Measurements from ENCODE around the gene SLCO2B1. TPM values are rescaled to one million over a fixed set of nuclear protein-coding genes. Genes with fewer than 3 reads are reported as not detected.

Gene SLCO2B1
- total RNA-seq, 6 donors from 2014 or later, result 86.2 to 366 (median 193) TPM

DNA sequence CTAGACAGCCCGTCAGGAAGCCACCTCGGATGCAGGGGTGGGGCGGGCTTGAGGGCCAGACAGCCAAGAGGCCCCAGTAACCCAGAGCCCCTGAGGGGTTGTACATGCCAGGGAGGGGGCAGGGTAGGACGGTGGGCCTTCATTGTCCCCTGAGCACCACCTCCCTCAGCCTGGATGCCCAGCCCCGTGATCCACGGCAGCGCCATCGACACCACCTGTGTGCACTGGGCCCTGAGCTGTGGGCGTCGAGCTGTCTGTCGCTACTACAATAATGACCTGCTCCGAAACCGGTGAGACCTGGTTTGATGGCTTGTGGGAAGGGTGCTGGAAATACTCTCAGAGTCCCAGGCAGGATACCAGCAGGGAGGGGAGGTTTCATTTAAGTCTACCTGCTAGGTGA lies 52.2 kb downstream of the SLCO2B1 start:
- Histone ChIP-seq H3K9me3 (no peaks in the 10 kb centered on the region), H3K27ac (peak overlapping the region in 1 of 4 donors; percentile 30), H3K4me1 (peaks cover 0 to 11% (median 3%) of the 10 kb centered on the region in 4 donors), H3K27me3 (no peaks in the 10 kb centered on the region), H3K4me3 (no peak overlapping the region), H3K36me3 (peaks cover 0 to 11% (median 2%) of the 10 kb centered on the region in 4 donors)
- DNase-seq, result no peak
- WGBS, 2 donors, result 82% methylated on average over 13 of the region's 13 CpGs; no CpG with 5 or more reads in 1 of the 2 donors
- TF ChIP-seq EP300 (IDR thresholded peaks at IDR 0.05), result no peak
- peak in 1 of 2 donors; percentile 5 for ATAC-seq (ENCODE audit: low FRiP score in 2 of 2)

DNA sequence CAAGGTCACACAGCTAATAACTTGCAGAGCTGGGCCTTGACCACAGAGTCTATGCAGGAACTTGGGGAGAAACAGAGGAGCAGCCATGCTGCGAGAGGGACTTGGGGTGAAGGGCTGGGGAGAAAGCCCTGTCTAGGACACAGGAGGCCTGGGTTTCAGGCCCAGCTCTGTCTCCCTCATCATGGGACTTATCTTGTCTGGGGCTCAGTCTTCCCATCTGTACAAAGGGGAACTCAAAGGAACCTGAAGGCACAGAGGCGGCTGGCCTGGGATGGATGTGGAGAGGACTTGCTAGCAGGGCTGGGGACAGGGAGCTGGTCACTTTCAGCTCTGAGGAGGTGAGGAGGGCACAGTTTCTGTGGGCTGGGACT lies 52.7 kb downstream of the SLCO2B1 start:
- no peak for ATAC-seq (ENCODE audit: low FRiP score in 2 of 2)
- H3K9me3 ChIP-seq, result no peaks in the 10 kb centered on the region

DNA sequence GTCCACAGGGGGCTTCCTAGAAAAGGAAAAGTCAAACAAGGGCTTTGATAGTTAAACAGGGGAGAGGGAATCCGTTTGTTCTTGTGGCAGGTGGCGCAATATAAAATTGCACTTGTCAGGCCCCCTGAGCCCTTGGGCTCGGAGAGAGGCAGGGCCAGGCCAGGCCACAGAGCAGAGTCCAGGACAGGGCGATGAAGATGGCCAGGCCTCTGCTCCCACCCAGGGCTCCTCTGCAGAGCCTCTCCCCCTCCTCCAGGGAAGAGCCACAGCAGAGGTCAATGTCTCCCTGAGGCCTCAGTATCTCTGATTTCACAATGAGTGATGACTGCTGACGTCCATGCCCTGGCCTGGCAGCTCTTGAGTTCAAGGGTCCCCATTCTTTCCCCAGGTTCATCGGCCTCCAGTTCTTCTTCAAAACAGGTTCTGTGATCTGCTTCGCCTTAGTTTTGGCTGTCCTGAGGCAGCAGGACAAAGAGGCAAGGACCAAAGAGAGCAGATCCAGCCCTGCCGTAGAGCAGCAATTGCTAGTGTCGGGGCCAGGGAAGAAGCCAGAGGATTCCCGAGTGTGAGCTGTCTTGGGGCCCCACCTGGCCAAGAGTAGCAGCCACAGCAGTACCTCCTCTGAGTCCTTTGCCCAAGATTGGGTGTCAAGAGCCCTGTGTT lies 53.2 kb downstream of the SLCO2B1 start:
- WGBS, 2 donors, result 83 to 84% methylated on average over 10 of the region's 10 CpGs
- no peaks in the 10 kb centered on the region for H3K9me3 ChIP-seq
- H3K27me3 ChIP-seq, result no peaks in the 10 kb centered on the region
- H3K4me1 ChIP-seq, result peaks cover 0 to 18% (median 8%) of the 10 kb centered on the region in 4 donors
- H3K36me3 ChIP-seq, result peaks cover 0 to 3% (median 1%) of the 10 kb centered on the region in 4 donors
- ATAC-seq (ENCODE audit: low FRiP score in 2 of 2) (no peak), DNase-seq (no peak)
- H3K4me3 ChIP-seq, result no peak overlapping the region
- H3K27ac ChIP-seq, result peak overlapping the region in 2 of 4 donors; percentile 3 to 59
- no peak for TF ChIP-seq POLR2A (IDR thresholded peaks at IDR 0.05)
- no peak for TF ChIP-seq EP300 (IDR thresholded peaks at IDR 0.05)
- TF ChIP-seq, protein P1, sequence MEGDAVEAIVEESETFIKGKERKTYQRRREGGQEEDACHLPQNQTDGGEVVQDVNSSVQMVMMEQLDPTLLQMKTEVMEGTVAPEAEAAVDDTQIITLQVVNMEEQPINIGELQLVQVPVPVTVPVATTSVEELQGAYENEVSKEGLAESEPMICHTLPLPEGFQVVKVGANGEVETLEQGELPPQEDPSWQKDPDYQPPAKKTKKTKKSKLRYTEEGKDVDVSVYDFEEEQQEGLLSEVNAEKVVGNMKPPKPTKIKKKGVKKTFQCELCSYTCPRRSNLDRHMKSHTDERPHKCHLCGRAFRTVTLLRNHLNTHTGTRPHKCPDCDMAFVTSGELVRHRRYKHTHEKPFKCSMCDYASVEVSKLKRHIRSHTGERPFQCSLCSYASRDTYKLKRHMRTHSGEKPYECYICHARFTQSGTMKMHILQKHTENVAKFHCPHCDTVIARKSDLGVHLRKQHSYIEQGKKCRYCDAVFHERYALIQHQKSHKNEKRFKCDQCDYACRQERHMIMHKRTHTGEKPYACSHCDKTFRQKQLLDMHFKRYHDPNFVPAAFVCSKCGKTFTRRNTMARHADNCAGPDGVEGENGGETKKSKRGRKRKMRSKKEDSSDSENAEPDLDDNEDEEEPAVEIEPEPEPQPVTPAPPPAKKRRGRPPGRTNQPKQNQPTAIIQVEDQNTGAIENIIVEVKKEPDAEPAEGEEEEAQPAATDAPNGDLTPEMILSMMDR (IDR thresholded peaks at IDR 0.05), result no peak
- no peak for TF ChIP-seq POLR2AphosphoS5 (IDR thresholded peaks at IDR 0.05)

More for the DNA sequence above, 52.7 kb downstream of the SLCO2B1 start:
- Histone ChIP-seq H3K4me1 (peaks cover 0 to 15% (median 6%) of the 10 kb centered on the region in 4 donors), H3K27ac (no peak overlapping the region), H3K36me3 (peaks cover 0 to 7% (median 2%) of the 10 kb centered on the region in 4 donors), H3K27me3 (no peaks in the 10 kb centered on the region), H3K4me3 (no peak overlapping the region)
- no peak for TF ChIP-seq POLR2A (IDR thresholded peaks at IDR 0.05)
- TF ChIP-seq, protein P1 (IDR thresholded peaks at IDR 0.05), result no peak
- no peak for TF ChIP-seq POLR2AphosphoS5 (IDR thresholded peaks at IDR 0.05)
- TF ChIP-seq EP300 (IDR thresholded peaks at IDR 0.05), result no peak
- no peak for DNase-seq
- WGBS, 2 donors, result 100% methylated on average over 2 of the region's 2 CpGs

DNA sequence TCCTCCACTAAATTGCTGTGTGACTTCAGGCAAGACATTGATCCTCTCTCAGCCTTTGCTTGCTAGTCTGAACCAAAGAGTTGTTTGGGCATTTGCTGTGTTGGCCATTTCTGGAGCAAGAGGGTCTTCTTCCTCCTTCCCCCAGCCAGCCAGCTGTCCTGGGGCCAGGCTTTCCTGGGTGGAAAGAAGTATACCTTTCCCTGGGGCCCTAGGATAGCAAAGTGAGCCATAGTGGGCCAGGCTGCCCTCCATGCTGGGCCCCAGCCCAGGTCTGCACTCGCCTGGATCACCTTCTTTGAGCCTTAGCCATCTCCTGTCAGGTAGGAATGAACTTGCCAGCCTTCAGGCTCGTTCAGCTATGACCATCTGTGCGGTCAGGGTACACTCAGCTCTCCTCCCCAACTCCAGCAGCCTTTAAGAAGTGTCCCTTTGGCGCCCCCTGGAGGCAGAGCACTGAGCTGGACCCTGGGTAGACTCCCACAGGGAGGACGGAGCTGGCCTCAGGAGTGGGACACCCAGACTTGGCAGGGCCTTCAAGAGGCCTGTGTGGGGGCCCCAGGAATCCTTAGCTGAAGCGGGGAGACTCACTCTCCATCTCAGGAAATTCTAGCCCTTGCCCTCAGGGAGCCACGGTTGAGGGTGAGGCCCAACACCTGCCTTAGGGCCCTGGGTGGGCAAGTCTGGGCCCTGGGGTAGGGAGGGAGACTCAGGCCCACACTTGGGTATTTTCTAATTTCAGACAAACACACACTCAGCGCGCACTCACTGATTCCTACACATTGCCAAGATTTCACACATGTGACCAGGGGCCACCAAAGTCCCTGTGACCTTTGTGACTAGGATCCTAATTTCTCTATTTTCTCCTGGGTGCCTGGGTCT lies 54.0 kb downstream of the SLCO2B1 start:
- 25 to 72% methylated on average over 3 to 7 of the region's 9 CpGs for WGBS, 2 donors

More for the DNA sequence above, 54.0 kb downstream of the SLCO2B1 start:
- Histone ChIP-seq H3K9me3 (no peaks in the 10 kb centered on the region), H3K4me3 (no peak overlapping the region), H3K4me1 (peaks cover 0 to 18% (median 10%) of the 10 kb centered on the region in 4 donors), H3K36me3 (peaks cover 0 to 3% (median 1%) of the 10 kb centered on the region in 4 donors), H3K27me3 (no peaks in the 10 kb centered on the region), H3K27ac (peak overlapping the region in 2 of 4 donors; percentile 3 to 59)
- ATAC-seq (ENCODE audit: low FRiP score in 2 of 2) (peak; percentile 83 to 90), DNase-seq (peak in 1 of 2 donors; percentile 84)
- TF ChIP-seq POLR2A (IDR thresholded peaks at IDR 0.05), result no peak
- TF ChIP-seq, protein P1 (IDR thresholded peaks at IDR 0.05), result peak; percentile 80 to 89 (median 88)
- TF ChIP-seq POLR2AphosphoS5 (IDR thresholded peaks at IDR 0.05), result no peak

Data from upper lobe of left lung (tissue), 6 donors.